Glutamatergic neuron (in vitro differentiated cells): Measurements from ENCODE around the gene EIF2S3. TPM values are rescaled to one million over a fixed set of nuclear protein-coding genes. Genes with fewer than 3 reads are reported as not detected.

Experiments used
- DNase-seq: peaks from one replicate; pipeline ENCODE4 v3.0.0; 2022
- H3K27ac Mint-ChIP-seq: one replicate; pipeline ENCODE4 v1.8.0; 2020; ENCODE audit warnings: mild to moderate bottlenecking, mixed read lengths, inconsistent platforms; ENCODE audit not compliant: unreplicated experiment
- H3K27me3 Mint-ChIP-seq: one replicate; pipeline ENCODE4 v1.8.0; 2020; ENCODE audit warnings: mild to moderate bottlenecking, moderate library complexity, mixed read lengths, inconsistent platforms; ENCODE audit not compliant: unreplicated experiment
- H3K36me3 Mint-ChIP-seq: one replicate; pipeline ENCODE4 v1.8.0; 2020; ENCODE audit warnings: mild to moderate bottlenecking, mixed read lengths, inconsistent platforms; ENCODE audit not compliant: unreplicated experiment
- H3K4me1 Mint-ChIP-seq: one replicate; pipeline ENCODE4 v1.8.0; 2020; ENCODE audit warnings: mild to moderate bottlenecking, low read depth, mixed read lengths, inconsistent platforms; ENCODE audit not compliant: unreplicated experiment
- H3K4me3 Mint-ChIP-seq: one replicate; pipeline ENCODE4 v1.8.0; 2020; ENCODE audit warnings: mild to moderate bottlenecking, mixed read lengths, inconsistent platforms; ENCODE audit not compliant: unreplicated experiment
- H3K9me3 Mint-ChIP-seq: one replicate; pipeline ENCODE4 v1.8.0; 2020; ENCODE audit warnings: mild to moderate bottlenecking, moderate library complexity, mixed read lengths, inconsistent platforms; ENCODE audit not compliant: unreplicated experiment
- CTCF ChIP-seq: fragments of 200-600 bp; sonication (generic); IDR thresholded peaks from one replicate; pipeline ENCODE4 v1.5.0; 2021; ENCODE audit not compliant: partially characterized antibody, unreplicated experiment
- long read RNA-seq: library from polyadenylated mRNA; unstranded; transcript quantifications from one replicate; pipeline ENCODE4 v2.0.0, GENCODE V29; 2020; ENCODE audit not compliant: unreplicated experiment
- total RNA-seq: library from RNA; stranded (reverse); fragmentation: NEBNext Ultra II Directional; extraction: Animal tissue kit (Norgen Biotek cat#: 25700); gene quantifications from one replicate; pipeline ENCODE4 v1.2.1, GENCODE V29; 2021; ENCODE audit not compliant: unreplicated experiment

Gene EIF2S3
- total RNA-seq: 134 TPM
- long read RNA-seq, transcript EIF2S3-201 (12 exons, 2,858 nt): major isoform, 49 of 62 reads
- long read RNA-seq, partial matches to known transcripts: 5 of 62 reads
- long read RNA-seq, other reads (novel, unspliced or antisense): 8 of 62 reads

- DNase-seq: peak; percentile 75
- Mint-ChIP-seq H3K4me1 (peaks cover 2% of the 10 kb centered on the region), H3K9me3 (no peaks in the 10 kb centered on the region), H3K27ac (peak within 1 kb of the TSS; percentile 98), H3K27me3 (no peaks in the 10 kb centered on the region), H3K36me3 (no peaks in the 10 kb centered on the region), H3K4me3 (no peak within 1 kb of the TSS)
- peak; percentile 69 for TF ChIP-seq CTCF
Measured at GRCh38 chrX:24054182-24055042, at the start of gene EIF2S3. EIF2S3 (plus strand) TSS chrX:24054956; CDS start chrX:24054969, 13 bp downstream.

GRCh38 chrX:24005028-24005427 lies 49.7 kb upstream of the EIF2S3 start:
- DNase-seq: no peak
- no peaks in the 10 kb centered on the region for H3K4me1 Mint-ChIP-seq
- H3K36me3 Mint-ChIP-seq: no peaks in the 10 kb centered on the region
- TF ChIP-seq CTCF: no peak
- peaks cover under 1% of the 10 kb centered on the region for H3K27me3 Mint-ChIP-seq
- H3K9me3 Mint-ChIP-seq: no peaks in the 10 kb centered on the region
- H3K4me3 Mint-ChIP-seq: no peak overlapping the region
- H3K27ac Mint-ChIP-seq: no peak overlapping the region

DNA sequence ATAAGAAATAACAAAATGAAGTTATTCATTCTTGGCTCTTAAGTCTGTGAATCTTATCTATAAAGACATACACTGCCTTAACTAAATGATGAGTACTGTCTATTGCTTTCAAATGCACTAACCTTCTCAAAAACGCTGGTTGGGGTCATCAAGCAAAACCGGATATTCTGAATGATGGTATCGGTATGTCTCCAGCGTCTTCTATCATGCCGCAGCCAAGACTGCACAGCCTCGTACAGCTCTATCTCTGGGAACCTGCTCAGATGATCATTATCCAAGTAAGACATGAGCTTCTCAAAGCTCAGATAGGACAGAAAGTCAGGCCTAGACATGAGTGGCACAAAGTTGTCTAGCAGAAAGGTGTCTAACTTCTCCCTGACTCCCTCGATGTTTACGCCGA lies 48.9 kb upstream of the EIF2S3 start:
- H3K9me3 Mint-ChIP-seq: no peaks in the 10 kb centered on the region
- H3K4me3 Mint-ChIP-seq: no peak overlapping the region
- peaks cover 2% of the 10 kb centered on the region for H3K27me3 Mint-ChIP-seq
- no peaks in the 10 kb centered on the region for H3K36me3 Mint-ChIP-seq
- TF ChIP-seq CTCF: no peak
- H3K4me1 Mint-ChIP-seq: no peaks in the 10 kb centered on the region
- no peak overlapping the region for H3K27ac Mint-ChIP-seq
- no peak for DNase-seq

DNA sequence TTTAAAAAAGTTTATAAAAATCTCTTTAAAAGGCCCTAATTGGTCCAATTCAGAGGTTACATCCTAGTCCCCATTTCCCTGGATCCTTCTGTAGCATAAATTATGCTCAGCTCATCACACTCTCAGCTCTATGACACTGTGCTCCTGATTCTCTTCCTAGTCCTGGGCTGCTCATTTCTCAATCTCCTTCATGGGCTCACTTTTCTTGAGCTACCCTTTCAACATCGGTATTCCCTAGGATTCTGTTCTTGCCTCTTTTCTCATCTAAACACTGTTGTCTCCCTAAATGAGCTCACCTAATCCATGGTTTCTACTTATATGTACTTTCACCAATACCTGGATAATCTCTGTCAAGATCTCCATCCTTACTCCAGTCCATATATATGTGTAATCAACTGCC lies 42.5 kb upstream of the EIF2S3 start:
- H3K4me3 Mint-ChIP-seq: no peak overlapping the region
- H3K36me3 Mint-ChIP-seq: no peaks in the 10 kb centered on the region
- DNase-seq: no peak
- no peak overlapping the region for H3K27ac Mint-ChIP-seq
- no peaks in the 10 kb centered on the region for H3K4me1 Mint-ChIP-seq
- H3K27me3 Mint-ChIP-seq: peaks cover 2% of the 10 kb centered on the region
- TF ChIP-seq CTCF: no peak
- H3K9me3 Mint-ChIP-seq: no peaks in the 10 kb centered on the region

GRCh38 chrX:24014388-24015018 lies 40.3 kb upstream of the EIF2S3 start:
- no peaks in the 10 kb centered on the region for H3K4me1 Mint-ChIP-seq
- H3K9me3 Mint-ChIP-seq: no peaks in the 10 kb centered on the region
- TF ChIP-seq CTCF: no peak
- H3K27me3 Mint-ChIP-seq: peaks cover 2% of the 10 kb centered on the region
- H3K36me3 Mint-ChIP-seq: no peaks in the 10 kb centered on the region
- H3K4me3 Mint-ChIP-seq: no peak overlapping the region
- no peak for DNase-seq
- H3K27ac Mint-ChIP-seq: no peak overlapping the region
